Right renal pelvis (tissue), 4 donors: ENCODE data around the gene SLC51B. TPM values are rescaled to one million over a fixed set of nuclear protein-coding genes. Genes with fewer than 3 reads are reported as not detected.
A peak's percentile ranks its signal among the peaks of the same experiment; 100 is the strongest.
"Not testable (repeated sequence)": the region's sequence is repeated elsewhere in the genome, so short reads cannot be mapped to it uniquely, and the experiment has no call there.

Experiments
- DNase-seq, 4 donors: peaks; one replicate each; pipeline ENCODE4 v3.0.0-alpha.2; 2013; ENCODE audit warnings: low read depth in 4 of 4, low spot score in 3 of 4, missing footprints in 1 of 4
- polyA plus RNA-seq, 4 donors: library from polyadenylated mRNA; unstranded; fragments of 120-200 nt; gene quantifications; one replicate each; pipeline ENCODE4 v1.2.1, GENCODE V29; 2013; ENCODE audit not compliant: insufficient read length in 4 of 4

SLC51B gene
- polyA plus RNA-seq, 4 donors = 10.8 to 11.7 (median 10.9) TPM

- no peak for DNase-seq
Measured at GRCh38 chr15:65040461-65040860, 4.7 kb upstream of the SLC51B start.

DNA sequence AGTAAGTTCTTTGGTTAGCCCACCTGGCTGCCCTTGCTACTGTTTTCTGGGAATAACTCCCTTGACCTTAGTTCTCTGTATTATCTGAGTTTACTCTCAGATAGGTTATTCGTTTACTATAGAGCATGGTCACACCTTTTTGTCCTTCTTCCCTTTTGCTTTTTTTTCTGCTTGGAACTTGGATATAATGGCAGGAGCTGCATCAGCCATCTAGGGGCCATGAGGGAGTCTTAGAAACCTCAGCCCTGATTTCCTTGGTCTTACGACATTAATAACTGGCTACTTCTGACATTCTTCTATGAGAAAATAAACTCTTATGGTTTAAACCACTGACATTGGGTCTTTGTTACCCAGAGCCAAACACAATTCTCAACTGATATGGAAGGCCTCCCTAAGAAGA, 3.4 kb upstream of the SLC51B start:
- DNase-seq = no peak

DNA sequence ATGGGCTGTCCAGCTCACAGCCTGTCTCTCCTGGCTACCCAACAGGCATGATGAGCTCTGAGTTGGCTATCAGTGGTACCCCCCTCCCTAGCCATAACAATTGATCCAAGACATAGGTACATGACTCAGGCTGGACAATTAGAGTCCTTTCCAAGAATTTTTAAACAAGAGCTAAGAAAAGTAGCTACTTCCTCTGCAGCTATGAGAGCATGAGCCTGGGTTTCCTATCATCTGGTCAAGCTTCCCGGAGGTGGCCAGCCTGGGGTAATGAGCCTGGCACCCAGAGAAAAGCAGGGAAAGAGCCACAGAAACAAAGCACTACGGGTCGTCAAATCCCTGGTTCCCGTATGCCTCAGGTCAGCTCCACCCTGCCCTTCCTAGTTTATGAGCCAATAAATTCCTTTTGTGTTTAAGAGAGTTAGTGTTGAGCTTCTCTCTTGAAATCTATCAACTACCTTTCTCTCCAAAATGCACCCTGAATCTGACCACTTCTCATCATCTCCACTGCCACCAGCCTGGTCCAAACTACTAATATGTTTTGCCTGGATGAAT, 2.3 kb upstream of the SLC51B start:
- DNase-seq = no peak

DNA sequence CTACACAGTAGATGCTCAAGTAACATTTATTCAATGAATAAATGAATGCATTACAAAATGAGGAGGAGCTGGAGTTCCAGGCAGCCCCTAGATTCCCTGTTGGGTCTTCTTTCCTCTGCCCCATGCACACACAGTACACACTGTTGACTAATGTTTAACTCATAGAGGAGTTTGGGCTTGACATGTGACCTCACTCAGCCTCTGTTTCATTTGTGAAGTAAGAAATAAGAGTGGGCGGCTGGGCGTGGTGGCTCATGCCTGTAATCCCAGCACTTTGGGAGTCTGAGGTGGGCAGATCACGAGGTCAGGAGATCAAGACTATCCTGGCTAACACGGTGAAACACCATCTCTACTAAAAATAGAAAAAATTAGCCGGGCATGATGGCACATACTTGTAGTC, 969 bp upstream of the SLC51B start:
- not testable (repeated sequence) for DNase-seq

DNA sequence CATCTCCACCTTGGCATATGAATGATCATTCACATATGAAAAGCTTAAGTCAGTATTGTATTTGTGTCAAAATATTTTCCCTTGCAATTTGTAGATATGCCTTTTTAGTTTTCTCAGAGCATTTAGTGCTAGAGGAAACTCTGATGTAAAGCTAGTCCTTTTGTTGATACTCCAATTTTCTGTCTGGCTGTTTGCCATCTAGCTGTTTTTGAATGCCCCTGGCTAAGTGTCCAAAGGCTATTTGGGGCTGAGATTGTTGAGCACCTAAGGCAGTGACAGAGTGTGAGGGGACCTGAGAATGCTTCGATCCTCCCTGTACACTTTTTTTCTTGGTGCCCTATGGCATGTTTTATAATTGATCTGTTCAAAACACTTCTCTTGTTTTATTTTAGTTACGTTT, 3.1 kb downstream of the SLC51B start:
- DNase-seq = no peak

DNA sequence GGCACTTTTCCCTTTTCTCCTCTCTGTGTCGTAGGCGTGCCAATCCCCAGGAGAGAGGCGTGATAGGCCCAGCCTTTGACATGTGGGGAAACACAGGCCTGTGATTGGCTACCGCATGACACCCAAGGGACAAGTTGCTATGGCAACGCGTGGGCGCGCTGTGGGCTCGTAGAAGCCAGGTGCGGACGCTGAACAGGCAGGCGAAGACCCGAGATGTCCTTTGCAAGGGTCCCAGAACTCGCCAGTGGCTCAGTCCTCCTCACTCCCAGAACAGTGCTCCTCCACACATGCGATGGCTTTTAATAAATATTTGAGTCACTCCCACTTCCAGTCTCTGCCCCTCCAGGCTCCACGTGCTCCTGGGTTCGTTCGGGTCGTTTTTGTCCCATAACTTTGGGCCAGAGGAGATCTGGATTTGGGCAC, 4.2 kb downstream of the SLC51B start:
- DNase-seq = peak in 3 of 4 donors; percentile 74 to 84 (median 81)

- DNase-seq = no peak
Measured at GRCh38 chr15:65050270-65050669, 5.1 kb downstream of the SLC51B start.

GRCh38 chr15:65051266-65051665, 6.1 kb downstream of the SLC51B start:
- no peak for DNase-seq

DNA sequence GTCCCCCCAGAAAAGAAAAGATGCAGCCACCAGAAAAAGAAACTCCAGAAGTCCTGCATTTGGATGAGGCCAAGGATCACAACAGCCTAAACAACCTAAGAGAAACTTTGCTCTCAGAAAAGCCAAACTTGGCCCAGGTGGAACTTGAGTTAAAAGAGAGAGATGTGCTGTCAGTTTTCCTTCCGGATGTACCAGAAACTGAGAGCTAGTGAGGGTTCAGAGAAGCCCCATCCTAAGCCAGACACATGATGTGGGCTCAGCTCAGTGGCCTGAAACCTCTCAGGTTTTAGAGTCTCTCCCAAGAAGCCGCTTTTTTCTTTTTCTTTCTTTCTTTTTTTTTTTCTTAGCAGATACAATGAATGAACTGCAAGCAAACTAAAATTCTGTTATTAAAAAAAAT, 7.8 kb downstream of the SLC51B start:
- no peak for DNase-seq

DNA sequence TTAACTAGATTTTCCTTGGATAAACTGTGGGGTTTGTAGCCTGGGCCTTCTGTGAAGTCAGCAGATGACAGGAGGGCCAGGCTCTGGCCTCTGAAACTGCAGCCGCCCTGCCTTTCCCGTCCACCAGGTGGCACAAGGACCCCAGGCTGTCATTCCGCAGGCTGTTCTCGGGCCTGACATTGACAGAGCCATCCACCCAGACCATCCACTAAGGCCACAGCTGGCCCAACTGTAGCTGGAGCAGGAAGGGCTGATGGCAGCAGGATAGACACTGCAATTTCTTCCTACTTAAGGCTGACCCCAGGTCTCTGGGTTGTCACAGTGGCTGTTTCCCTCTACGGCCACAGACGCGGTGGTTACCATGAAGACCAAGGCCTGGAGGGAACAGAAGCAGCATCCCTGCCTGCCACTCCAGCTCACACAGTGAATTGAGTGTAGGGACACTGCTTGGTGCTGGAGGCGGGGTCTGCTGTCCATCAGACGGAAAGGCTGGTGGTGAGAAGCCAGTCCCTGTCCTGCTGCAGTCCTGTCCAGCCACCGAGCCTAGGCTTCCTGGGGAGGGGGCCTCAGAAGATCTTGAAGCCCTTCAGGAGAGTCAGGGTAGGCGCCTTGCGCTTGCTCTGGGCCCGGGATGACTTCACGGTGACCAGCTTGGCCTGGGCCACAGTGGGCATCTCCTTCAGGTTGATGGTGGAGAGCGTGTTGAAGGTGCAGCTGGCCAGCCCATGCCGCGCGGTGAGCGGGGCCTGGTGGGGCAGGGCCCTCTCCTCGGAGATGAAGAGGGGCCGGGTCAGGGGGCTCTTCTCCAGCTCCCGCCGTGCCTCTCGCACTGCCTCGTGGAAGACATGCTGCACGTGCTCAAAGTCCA, 9.4 kb downstream of the SLC51B start:
- DNase-seq = no peak

DNA sequence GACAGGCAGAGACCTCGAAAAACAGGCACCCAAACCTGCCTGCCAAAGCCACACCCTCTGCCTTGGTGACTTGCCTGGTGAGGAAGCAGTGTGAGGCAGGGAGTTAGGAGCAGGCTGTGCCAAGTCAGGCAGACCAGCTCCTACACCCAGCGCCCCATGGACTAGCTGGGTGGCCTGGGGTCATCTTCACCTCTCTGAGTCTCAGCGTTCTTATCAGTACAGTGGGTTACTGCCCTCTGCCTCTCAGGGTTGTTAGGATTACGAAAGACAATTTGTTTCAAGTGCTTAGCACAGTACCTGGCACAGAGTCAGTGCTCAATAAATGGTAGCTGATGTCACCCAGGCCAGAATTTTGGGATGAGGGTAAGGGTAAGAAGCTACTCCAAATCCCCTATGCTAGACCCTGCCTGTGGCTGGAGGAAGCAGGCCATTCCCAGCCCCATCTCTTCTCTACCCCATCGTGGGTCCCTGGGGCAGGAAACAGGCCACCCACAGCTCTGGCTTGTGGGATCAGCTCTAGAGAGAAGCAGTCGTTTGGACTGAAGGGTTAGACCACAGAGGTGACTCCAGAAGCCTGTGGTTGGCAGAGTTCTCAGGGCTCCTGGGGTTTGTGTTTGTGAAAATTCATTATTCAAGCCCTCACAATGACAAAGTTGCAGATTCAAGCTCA, 10.1 kb downstream of the SLC51B start:
- DNase-seq = no peak

DNA sequence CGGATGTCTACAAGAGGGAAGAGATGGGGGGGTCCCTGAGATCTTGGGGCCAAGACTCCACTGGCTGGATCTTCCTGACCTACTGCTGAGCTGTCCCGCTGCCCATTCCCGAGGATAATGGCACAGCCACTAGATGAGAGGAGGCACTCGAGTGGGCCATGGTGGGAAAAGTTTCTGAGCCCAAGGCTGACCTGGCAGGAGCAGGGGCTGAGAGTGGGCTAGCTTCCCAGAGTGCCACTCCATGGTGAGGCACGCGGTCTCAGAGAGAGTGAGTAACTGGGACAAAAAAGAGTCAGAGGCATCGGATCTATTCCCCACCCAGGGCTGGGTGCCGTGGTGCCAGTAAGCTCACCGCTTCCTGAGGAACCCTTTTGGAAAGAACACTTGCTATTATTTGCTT, 10.9 kb downstream of the SLC51B start:
- no peak for DNase-seq

DNA sequence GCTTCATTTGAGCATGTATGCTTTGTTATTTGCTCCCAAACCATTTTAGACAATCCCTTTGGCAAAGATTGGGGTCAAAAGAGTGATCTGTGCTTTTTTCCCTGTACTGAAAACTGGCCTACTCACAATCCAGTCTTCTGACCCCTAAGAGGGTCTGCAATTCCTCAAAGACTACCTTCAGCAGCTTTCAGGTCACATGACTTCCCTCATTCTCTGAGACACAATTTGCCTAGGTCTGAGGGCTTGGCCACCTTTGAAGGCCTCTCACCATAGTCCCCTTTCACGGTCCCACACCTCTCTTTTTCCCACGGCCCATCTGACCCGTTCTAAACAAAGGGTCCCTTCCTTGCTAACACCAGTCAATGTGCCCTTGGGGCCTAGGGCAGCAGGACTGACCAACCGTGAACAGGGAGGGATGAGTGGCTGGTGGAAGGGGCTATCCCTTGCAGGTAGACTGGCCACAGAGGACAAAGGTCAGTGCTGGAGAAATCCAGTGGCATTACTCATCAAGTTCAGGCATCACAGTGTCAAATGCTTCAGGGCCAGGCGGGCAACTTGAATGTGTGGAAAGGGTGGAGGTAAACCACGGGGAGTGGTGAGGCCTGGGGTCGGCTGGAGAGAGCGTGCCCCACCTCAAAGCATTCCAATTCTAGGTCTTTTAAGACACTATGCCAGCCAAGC, 11.8 kb downstream of the SLC51B start:
- no peak for DNase-seq

- no peak for DNase-seq
Measured at GRCh38 chr15:65057549-65057940, 12.4 kb downstream of the SLC51B start.

GRCh38 chr15:65058394-65059368, 13.5 kb downstream of the SLC51B start:
- no peak for DNase-seq

DNA sequence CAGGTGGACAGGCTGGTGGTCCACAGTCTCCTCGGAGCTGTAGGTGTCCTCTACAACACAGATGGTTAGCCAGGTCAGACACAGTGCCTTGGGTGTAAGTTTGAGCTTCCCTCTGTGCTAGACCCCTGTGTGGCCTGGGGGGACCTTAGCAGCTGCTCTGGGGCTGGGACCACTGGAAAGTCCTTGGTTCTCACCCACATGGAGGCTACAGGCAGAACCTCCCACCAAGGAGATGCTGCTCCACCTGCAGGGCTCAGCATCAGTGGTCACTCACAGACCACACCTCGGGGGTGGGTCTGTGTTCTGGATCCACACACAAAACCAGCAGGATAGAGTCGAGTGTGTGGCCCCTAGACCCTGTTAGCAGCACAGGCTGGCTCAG, 14.2 kb downstream of the SLC51B start:
- DNase-seq = no peak

DNA sequence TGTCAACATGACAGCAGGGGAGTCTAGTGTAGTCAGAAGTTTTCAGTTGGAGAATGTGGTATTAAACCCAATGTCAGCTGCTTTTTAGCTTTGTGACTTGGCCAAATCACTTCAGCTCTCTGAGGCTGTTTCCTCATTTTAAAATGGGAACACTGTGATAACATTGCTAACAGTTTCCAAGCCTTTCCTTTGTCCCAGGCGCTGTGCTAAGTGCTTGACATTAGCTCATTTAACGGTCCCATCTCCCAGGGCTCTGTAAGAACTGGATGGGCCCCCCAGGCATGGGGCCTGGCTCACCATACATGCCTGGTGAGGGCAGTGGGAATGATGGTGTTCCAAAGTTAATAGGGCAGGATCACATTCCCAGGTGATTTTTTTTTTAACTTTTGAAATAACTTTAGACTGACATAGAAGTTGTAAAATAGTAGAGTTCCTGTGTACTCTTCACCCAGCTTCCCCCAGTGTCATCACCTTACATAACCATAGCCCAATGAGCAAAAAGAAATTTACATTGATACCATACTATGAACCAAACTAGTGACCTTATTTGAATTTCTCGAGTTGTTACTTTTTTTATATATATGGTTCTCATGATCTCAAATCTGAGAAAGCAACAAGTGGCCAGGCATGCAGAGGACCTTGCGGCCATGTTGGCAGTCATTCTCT, 14.9 kb downstream of the SLC51B start:
- no peak for DNase-seq

GRCh38 chr15:65060641-65061397, 15.6 kb downstream of the SLC51B start:
- no peak for DNase-seq

DNA sequence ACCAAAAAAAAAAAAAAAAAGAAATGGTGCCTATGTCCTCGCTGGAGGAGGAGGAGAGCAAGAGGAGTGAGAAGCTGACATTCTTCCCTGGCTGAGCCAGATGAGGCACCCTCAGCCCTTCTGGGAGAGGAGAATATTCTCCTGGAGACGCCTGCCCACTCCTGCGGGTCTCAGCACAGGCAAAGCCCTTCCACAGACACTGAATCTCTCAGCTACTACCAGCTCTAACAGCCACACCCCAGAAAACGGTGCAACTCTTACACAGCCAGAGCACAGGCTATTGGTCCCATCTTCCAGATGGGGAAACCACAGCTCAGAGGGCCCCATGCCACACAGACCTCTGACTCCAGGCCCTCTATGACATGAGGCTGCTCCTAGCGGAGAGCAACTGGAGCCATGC, 16.9 kb downstream of the SLC51B start:
- DNase-seq = no peak
